OCI-LY1 (cell line): ENCODE data around the gene SCNN1B.

Experiments used
- EZH2 ChIP-seq: fragments of 200-600 bp; sonication (generic), shearing (Covaris generic); IDR thresholded peaks from 2 replicates; pipeline ENCODE4 v1.8.0; 2017; ENCODE audit warnings: borderline replicate concordance, mixed run types, mild to moderate bottlenecking, antibody characterized with exemption, low read length, moderate library complexity, mixed read lengths
- TF ChIP-seq, protein P1 (sequence below): fragments of 200-600 bp; sonication (generic), shearing (Covaris generic); IDR thresholded peaks from 2 replicates; pipeline ENCODE4 v1.5.1; 2017; ENCODE audit warnings: mild to moderate bottlenecking, antibody characterized with exemption, low read length, moderate library complexity, mixed read lengths

DNA sequence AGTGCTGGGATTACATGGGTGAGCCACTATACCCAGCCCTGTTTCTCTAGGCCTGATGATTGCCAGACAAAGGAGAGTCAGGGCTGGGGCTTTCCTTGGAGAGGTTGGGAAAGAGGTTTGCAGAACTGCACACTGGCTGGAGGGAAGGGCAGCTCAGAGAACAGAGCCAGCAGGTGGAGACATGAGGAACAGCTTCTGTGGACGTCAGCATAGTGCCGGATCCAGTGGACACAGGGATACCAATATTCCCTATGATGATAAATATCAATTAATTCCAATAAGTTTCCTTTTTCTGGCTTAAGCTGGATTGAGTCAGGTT is 43.2 kb upstream of the SCNN1B start:
- TF ChIP-seq, protein P1, sequence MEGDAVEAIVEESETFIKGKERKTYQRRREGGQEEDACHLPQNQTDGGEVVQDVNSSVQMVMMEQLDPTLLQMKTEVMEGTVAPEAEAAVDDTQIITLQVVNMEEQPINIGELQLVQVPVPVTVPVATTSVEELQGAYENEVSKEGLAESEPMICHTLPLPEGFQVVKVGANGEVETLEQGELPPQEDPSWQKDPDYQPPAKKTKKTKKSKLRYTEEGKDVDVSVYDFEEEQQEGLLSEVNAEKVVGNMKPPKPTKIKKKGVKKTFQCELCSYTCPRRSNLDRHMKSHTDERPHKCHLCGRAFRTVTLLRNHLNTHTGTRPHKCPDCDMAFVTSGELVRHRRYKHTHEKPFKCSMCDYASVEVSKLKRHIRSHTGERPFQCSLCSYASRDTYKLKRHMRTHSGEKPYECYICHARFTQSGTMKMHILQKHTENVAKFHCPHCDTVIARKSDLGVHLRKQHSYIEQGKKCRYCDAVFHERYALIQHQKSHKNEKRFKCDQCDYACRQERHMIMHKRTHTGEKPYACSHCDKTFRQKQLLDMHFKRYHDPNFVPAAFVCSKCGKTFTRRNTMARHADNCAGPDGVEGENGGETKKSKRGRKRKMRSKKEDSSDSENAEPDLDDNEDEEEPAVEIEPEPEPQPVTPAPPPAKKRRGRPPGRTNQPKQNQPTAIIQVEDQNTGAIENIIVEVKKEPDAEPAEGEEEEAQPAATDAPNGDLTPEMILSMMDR: no peak
- no peak for TF ChIP-seq EZH2
